NCI-H2029 treated with DMSO at 0.1 percent for 48 hours (cell line): ENCODE data around the gene PTPRN2.

Source experiments
- DNase-seq: peaks from one replicate; lab custom pipeline; 2025; lab: John Stamatoyannopoulos, UW

The PTPRN2 gene

DNA sequence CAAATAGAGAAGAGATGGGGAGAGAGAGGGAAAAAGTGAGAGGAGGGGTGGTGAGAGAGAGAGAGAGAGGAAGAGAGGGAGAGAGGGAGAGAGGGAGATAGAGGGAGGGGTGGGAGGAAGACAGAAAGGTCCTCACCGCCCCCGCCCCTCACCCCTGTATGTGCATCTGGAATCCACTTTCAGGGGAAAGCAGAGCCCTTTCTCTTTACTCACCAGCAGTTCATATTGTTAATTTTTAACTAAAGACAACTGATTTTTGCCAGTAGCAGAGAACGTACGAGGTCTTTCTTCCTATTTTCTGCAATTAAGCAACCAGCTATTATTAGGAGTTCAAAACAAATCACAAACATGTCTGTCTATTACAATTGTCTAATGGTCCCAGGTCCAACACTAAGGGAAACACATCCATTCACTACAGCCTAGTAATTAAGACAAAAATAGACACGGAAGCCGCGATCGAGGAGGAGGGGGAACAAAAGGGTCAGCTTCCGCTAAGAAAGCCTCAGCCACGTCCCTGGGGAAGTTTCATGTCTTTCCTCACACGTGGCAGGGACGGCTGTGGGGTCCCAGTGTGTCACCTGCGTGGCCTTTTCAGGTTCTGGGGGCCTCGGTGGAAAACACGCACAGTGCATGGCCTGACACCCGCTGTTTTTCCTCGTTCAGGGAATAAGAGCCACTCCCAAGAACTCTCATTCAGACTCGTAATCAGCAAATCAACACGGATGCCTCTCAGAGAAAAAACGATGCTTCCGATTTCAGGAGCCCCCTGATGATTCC lies 572.0 kb downstream of the PTPRN2 start:
- DNase-seq: no peak

DNA sequence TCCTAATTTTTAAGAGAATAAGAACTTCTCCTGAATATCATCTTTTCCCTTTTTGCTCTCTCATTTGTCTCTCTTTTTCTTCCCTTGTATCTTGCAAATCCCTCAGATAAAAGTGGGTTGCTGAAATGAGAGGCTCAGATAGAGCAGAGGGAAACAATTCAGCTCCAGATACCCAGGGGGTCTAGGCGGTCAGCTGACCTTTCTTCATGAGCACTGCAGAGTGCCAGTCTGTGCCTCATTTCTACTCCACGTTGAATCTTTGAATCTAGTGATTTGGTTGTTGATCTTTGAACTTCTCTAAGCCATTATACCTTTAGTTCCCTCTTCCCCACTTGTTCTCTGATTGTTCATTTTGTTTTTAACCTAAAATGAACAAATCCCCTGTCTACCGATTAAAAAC lies 572.6 kb downstream of the PTPRN2 start:
- no peak for DNase-seq

DNA sequence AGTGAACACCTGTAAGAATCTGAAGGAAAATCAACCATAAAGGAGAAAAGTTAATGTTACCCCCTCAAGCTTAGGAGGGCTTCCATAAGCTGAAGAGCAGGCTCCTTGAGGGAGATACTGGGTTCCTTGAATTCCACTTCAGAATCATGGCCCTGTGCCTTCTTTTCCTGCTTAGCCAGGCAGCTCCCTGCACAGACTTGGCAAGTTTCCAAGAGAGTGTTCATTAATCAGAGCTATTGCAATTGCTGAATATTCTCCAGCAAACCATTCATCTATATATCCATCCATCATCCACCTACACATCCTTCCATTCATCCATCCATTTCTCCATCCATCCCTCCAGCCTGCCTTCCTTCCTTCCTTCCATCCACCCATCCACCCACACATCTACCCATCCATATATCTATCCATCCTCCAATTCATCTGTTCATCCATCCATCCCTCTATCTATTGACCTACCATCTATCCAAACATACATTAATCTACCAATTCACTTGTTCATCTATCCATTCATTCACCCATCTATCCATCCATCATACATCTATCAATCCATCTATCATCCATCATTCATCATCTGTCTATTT lies 574.4 kb downstream of the PTPRN2 start:
- DNase-seq: no peak

DNA sequence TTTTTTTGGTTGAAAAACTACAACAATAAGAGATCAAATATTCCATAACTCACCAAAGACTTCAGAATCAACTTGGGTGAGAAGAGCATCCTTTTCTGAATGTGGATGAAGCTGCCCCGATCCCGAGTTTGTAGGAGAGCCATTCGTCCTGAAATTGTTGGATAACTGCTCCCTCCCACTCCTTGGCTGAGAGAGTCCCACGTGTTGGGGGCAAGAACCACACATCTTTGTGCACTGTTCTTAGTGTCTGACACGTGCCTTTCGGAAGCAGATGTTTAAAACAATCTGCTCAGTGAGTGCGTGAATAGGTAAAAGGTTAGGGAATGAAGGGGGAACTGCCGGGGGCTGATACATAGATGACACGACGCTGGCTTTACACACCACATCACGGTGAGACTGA lies 575.7 kb downstream of the PTPRN2 start:
- no peak for DNase-seq

DNA sequence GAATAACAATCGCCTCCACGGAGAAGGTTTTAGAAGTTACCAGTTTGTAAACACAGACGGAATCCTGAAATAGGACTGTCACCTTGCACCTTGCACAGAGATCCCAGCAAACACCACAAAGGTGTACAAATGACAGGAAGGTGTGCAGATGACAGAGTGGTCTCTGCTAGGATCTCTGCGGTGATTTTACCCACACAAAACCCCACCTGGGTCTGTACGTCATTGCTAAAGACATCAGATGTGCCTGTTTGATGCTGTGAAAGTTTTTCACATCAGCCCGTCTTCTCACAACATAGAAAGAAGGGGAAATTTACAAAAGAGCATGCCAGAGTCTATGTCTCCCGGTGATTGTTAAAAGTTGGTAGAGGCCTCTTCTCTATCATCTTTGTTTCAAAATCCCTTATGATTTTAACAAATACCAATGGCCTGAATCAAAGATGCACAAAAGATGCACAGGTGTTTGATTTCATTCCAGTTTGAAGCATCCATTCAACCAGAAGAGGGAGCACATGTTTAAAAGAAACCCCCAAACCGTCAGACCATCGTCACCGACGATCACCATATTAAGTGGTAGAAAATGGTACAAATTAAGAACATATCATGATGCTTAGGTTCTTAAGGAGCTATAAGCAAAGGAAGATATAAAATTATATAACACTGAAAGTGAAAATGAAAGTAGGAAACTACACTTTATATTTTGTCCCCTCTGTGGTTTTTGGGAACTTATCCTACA lies 576.5 kb downstream of the PTPRN2 start:
- no peak for DNase-seq

DNA sequence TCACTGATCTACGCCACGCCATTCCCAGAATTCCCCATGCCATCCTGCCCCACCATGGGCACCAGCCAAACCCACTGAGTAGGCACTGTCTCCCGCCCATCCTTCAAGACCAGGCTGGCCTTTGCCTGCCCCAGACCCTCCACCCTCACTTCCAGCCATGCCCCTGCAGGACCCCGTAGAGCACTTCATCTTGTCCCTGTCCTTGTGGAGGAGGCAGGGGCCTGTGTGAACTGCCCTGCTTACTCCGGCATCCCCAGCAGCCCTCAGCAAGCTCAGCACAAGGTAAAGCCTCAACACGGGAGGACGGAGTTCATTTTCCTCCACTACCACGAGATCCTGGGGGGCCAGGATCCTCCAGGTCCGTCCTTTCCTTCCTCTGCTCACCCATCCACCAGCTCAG lies 577.7 kb downstream of the PTPRN2 start:
- no peak for DNase-seq

DNA sequence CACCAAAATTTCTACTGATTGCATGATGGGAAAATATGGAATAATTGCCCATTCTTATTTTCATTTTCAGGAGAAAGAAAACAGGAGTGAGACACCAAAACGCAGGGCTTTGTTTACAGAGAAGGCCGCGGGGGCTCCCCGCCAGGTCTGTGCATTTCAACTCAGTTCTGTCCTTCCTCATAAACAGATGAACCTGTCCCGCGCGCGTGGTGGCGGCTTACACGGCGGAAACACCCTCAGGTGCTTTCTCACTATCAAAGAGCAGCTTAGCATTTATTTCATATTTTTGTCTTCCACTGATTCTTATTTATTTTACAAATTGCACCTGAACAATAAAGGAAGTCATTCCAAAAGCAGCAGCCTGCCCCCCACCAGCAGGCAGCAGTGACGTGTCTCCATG lies 579.4 kb downstream of the PTPRN2 start:
- DNase-seq: no peak

DNA sequence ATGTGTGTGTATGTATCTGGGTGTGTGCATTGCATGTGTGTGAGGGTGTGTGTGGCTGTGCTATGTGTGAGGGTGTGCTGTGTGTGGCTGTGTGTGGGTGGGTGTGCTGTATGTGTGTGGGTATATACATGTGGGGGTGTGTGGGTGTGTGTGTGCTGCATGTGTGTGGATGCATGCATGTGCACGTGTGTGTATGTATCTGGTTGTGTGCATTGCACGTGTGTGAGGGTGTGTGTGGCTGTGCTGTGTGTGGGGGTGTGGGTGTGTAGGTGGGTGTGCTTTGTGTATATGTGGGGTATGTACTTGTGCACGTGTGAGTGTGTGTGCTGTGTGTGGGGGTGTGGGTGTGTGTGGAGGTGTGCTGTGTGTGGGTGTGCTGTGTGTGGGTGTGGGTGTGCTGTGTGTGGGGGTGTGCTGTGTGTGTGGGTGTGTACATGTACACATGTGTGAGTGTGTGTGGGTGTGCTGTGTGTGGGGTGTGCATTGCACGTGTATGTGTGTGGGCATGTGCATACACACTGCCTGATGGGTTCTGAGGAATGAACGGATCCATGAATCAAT lies 579.8 kb downstream of the PTPRN2 start:
- no peak for DNase-seq

DNA sequence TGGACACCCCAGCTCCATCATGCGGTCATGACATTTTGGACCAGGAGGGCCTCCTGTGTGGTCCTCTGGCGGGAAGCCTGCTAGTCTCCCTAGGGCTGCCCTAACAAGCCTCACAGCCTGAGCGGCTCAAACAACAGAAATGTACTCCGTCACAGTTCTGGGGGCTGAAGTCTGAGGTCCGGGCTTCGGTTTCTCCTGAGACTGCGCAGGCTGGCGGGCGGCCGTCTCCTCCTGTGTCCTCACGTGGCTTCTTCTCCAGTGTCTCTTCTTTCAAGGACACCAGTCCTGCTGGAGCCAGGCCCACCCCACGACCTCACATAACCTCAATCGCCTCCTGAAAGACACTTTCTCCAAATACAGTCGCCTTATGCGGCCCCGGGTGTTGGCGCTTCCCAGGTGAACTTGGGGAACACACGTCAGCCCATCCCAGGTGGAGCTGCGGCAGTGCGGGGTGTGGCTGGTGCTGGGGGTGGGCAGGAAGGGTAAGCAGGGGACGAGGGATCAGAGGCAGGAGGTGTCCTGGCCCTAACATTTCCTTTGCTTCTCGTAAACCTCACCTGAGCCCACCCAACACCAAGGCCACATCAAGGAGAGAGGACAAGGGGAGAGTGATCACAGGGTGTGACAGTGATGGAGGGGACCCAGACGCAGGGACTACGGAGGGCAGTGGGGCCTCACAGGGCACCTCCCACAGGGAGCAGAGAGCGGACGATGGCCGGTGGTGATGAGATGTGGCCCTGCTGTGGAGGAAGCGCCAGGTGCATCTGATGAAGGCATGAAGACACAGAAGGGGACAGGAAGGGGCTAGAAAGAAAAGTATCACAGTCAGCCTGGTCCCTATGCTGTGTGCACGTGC lies 580.6 kb downstream of the PTPRN2 start:
- no peak for DNase-seq

DNA sequence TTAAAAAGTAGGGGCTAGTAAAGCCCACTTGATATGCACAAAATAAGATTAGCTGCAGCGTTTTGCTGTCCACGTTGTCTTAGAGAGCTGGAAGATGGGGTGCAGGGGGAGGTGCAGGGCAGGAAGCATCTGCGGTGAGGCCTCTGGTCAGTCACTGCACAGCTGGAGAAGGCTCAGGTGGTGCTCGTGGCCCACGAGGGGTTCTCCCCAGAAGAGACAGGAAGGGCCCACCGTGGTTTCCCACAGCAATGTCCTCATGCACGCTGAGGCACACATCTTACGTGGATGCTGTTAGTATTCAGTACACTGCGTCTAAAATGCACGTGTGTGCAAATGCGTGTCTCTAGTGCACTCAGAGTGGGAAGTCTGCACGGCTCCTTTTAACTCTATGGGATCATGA lies 582.1 kb downstream of the PTPRN2 start:
- DNase-seq: no peak

DNA sequence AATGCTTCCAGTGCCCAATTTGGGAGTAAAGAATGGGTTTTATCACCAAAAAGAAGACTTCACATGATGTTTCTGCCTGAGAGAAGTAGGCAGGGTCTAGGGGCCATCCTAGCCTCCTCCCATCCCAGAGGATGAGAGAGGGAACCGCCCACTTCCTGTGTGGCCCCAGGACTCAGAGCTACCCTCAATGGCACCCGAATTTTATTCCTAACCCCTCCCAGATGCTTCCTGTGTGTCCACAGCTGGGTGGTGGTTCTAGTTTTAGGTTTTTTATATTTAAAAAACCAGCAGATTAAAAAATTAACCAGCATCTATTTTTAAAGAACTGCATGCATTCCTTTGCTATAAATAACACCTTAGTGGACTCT lies 583.5 kb downstream of the PTPRN2 start:
- no peak for DNase-seq

DNA sequence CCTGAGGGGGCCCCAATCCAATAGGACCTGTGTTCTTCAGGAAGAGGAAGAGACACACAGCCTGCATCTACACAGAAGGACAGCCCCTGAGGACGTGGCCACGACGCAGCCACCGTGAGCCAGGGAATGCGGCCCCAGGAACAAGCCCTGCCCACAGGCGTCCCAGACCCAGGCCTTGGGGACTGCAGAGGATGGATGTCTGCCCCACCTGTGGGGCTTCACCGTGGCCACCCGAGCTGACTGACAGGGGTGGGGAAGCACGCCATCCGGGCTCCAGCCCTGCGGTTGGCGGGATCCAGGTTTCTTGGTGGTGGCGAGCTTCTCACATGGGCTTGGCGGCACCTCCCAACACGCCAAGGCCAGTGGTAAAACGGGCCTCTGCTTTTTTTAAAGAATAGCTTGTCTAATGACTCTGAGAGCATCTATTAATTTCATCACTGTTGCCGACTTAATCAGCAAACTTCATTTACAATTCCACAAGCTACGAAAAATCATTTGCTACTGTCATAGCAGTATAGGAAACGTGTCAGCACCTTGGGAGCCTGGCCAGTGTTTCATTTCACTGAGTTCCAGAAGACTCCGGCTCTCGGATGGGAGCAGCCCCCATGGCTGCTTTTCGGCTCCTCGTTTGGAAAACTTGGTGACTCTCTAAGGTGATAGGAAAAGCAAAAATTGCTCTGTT lies 584.0 kb downstream of the PTPRN2 start:
- DNase-seq: no peak

DNA sequence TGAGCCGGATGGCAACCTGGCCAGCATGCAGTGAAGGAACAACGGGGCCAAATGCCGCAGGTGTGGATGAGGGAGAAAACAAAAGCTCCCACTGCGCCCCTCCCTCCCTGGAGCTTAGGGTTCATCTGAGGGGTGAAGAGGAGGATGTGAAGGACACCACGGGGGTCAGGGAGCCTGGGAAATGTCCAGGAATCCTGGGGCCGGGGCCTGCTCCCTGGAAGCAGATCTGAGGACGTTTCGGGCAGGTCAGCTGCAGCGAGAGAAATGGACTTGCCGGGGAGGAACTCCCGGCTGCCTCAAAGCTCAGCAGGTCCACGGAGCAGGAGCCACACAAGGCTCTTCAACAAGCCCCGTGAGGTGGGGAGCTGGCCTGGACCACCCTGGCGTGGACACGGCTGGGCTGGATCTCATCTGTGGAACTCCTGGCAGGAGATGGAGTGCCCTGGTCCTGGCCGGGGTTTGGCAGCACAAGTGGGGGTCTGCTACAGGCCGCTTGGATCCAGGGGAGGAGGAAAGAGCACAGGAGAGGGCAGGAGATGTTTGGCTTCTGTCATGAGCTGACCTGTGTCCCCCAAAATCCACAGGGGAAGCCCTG lies 585.0 kb downstream of the PTPRN2 start:
- no peak for DNase-seq

DNA sequence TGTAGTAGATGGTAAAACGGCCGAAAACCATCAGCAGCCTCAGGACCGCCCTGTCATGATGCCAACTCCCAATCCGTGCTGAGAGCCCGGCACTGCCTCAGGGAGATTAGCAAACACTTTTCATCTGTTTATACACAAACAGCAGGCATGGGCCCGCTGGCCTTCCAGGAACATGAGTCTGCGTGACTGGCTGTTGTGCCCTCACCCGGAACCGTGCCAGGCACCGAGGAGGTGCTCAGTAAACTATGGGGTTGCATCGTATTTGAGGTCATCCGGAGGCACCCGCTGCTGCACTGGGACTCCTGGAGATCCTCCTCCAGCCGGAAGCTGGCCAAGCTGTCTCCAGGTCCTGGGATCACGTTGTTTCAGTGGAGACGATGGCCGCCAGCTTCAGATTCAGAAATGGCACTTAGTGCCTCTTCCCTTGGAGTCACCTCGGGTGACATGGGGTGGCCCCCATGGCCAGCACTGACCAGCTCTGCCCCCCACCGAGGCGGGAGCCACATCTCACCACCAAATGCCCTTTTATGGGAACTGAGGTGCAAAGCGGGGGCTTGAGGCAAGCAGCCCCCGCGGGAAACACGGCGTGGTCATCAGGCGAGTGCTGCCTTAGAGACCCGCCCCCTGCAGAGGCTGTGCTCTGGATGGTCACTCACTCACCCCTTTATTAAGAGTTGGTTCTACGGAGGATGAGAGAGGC lies 585.9 kb downstream of the PTPRN2 start:
- peak; percentile 75 for DNase-seq

DNA sequence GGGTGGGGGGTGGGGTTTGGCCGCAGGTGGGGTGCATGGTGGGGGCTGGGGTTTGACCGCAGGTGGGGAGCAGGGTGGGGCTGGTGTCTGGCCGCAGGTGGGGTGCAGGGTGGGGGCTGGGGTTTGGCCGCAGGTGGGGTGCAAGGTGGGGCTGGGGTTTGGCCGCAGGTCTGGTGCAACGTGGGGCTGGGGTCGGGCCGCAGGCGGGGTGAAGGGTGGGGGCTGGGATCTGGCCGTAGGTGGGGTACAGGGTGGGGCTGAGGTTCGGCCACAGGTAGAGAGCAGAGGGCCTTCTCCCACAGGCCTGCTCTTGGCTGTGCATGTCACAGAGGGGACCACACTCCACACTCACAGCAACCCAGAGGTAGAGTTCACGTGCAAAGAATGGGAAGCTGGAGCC lies 586.6 kb downstream of the PTPRN2 start:
- no peak for DNase-seq

DNA sequence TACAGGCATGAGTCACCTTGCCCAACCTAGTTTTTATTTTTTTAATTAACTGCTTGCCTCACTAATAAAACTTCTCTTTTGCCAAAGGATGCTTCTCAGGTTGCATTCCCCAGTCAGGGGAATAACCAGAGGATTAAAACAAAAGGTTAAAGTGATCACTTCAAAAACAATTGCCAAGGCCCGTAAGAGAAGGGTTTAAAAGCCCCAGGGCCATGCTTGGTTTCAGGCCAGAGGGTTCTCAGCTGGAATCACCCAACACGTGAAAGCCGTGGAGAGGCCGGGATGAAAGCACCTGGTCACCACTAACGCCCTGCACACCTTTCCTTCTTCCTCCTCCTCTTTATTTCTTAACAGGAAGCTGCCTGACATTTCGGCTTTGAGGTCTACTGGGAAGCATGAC lies 587.5 kb downstream of the PTPRN2 start:
- DNase-seq: peak; percentile 70

DNA sequence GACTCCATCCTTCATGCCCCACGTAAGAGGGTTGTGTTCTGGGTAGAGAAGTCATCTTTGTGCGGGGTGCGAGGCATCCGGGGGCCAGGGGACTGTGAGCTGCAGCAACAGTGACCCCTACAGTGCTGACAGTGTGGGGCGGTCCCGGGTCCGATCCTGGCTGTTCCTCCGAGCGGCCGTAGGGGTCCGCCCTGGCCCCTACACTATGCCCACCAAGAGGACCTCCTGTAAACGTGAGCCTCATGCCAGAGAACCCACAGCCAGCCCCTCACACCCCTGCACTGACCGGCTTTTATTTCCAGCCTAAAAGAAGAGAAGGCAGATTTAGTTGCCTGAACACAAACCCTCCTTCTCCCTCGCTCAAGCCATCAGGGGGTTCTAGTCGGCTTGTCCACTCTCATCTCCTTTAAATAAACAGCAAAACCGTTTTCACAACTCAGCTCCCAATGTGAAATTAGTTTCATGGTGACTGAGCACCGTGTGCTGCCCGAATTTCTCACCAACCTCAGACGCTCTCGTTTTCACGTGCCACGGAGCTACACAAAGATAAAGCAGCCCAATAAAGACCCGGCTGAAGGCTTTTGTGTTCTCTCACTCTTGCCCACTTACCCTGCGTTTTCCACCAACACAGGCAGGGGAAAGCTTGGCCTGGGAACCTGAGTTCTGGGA lies 588.6 kb downstream of the PTPRN2 start:
- no peak for DNase-seq

DNA sequence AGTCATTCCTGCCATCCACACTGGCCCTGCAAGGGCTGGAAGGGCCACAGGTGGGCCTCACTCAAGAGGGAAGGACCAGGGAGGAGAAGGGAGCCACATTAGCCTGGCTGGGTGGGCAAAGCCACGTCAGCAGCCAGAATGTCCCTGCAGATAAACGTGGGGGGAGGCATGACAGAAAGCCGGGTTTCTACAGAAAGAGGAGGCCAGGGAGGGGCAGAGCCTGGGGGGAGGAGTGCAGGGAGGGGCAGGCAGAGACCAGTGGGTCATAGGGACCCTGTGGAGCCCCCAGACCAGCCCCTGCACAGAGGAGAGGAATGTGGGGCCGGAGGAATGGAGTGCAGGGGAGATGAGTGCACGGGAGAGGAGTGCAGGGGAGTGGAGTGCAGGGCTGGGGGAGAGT lies 590.2 kb downstream of the PTPRN2 start:
- no peak for DNase-seq

DNA sequence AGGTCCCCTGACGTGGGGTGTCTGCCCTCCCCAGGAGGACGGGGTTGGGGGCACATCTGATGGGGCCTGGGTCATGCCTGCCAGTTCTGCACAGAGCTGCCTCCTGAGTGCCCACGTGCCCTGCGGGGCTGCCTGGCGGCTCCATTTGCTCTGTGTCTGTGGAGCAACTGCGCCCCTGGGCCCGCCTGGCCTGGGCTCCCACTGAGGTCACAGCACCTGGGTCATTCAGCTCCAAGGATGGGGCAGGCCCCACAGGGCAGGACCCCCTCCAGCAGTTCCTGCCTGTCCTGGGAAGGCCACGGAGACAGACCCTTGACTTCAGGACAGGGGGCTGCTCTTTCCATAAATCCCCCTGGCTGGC lies 590.6 kb downstream of the PTPRN2 start:
- no peak for DNase-seq
